ENCODE results near the gene FMNL2.
A peak's percentile ranks its signal among the peaks of the same experiment; 100 is the strongest.

The FMNL2 gene

GRCh38 chr2:152426801-152427200, 91.8 kb downstream of the FMNL2 start:
- no peak for ATAC-seq
- no peak for DNase-seq

GRCh38 chr2:152427902-152428301, 92.9 kb downstream of the FMNL2 start:
- DNase-seq (no peak), ATAC-seq (no peak)

- ATAC-seq (no peak), DNase-seq (no peak)
Measured at GRCh38 chr2:152428800-152429582, 94.0 kb downstream of the FMNL2 start.

DNA sequence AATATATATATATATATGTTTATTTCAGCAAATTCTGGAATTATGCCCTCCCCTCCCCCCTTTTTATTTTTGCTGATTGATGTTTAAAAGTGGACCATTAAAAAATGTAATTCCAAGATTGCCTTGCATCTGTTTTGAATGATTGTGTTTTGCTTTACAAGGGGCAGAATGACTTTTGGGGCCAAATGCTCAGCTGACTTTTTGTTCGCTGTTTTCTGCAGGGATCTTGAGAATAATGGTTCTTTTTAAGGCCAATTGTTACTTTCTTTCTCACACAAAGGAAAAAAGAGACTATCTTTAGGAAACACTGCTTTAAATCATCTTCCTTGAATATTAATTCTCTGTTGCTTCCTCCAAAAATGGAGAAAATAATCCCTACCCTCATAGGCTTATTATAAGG, 95.9 kb downstream of the FMNL2 start:
- ATAC-seq (no peak), DNase-seq (no peak)

DNA sequence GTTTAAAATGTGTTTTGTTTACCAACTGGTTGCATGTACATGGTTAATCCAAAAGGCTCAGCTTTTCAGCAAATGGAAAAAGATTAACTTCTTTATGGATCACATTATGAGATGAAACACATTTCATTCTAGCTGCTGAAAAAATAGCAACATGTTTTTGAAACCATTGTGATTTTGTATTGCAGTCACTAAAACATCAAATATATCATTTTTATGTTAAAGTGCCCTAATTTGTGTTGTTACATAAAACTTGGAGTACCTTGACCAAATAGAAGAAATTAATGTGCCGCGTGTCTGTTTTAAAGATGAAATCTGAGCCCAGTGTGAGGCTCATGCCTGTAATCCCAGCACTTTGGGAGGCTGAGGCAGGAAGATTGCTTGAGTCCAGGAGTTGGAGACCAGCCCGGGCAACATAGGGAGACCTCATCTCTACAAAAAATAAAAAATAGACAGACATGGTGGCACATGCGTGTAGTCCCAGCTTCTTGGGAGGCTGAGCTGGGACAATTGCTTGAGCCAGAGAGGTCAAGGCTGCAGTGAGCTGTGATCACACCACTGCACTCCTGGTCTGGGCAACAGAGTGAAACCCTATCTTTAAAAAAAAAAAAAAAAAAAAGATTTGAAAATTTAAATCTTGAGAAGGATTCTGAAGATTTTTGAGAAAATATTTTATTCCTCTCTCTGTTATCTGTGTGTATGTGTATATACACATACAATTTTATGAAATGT, 96.6 kb downstream of the FMNL2 start:
- no peak for DNase-seq
- ATAC-seq, result no peak

GRCh38 chr2:152432206-152432653, 97.3 kb downstream of the FMNL2 start:
- DNase-seq (no peak), ATAC-seq (no peak)

DNA sequence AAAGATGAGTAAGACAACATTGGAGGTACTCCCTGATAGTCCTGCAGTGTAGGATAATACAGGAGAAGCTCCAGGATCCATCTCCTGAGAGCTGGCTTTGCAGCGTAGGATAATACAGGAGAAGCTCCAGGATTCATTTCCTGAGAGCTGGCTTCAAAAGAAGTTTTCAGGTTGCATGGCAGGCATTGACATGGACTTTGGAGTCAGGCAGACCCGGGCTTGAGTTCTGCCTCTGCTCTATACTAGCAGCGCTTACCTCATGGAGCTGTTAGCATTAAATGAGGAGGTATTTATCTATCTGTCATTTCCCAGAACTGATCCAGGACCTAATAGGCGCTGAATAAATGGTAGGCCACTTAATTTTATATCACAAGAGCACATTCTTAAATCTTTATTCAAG, 97.8 kb downstream of the FMNL2 start:
- ATAC-seq, result no peak
- no peak for DNase-seq

GRCh38 chr2:152433289-152433688, 98.3 kb downstream of the FMNL2 start:
- ATAC-seq (no peak), DNase-seq (no peak)

GRCh38 chr2:152433791-152434190, 98.8 kb downstream of the FMNL2 start:
- no peak for ATAC-seq
- no peak for DNase-seq

GRCh38 chr2:152434395-152435182, 99.6 kb downstream of the FMNL2 start:
- DNase-seq (no peak), ATAC-seq (no peak)

GRCh38 chr2:152436148-152436547, 101.2 kb downstream of the FMNL2 start:
- DNase-seq (no peak), ATAC-seq (no peak)

- no peak for ATAC-seq
Measured at GRCh38 chr2:152437276-152438108, 102.5 kb downstream of the FMNL2 start.

GRCh38 chr2:152440049-152440448, 105.1 kb downstream of the FMNL2 start:
- no peak for ATAC-seq
- DNase-seq, result no peak

More at GRCh38 chr2:152437276-152438108, 102.5 kb downstream of the FMNL2 start:
- no peak for DNase-seq

DNA sequence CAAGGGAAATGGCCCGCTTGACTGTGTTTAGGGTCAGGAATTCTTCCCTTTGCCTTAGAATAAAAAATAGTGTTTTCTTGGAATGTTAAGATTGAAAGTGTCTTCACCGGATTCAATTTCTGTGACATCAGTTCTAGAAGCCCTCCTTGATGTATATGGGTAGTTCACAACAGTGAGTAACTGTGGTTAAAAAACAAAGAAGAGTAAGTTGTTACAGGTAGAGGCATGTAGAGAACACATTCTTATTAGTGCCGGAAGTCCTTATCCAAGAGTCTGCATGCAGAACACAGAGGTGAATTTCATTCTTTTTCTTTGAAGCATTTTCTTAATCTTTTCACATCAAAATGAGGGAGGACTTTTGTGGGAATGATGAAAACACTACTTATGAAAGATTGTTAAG, 105.5 kb downstream of the FMNL2 start:
- DNase-seq (no peak), ATAC-seq (no peak)

GRCh38 chr2:152441961-152442360, 107.0 kb downstream of the FMNL2 start:
- no peak for DNase-seq
- no peak for ATAC-seq

- ATAC-seq, result no peak
- DNase-seq, result no peak
Measured at GRCh38 chr2:152443771-152444170, 108.8 kb downstream of the FMNL2 start.

- no peak for DNase-seq
- no peak for ATAC-seq
Measured at GRCh38 chr2:152444448-152444847, 109.5 kb downstream of the FMNL2 start.

GRCh38 chr2:152445375-152445774, 110.4 kb downstream of the FMNL2 start:
- no peak for ATAC-seq
- no peak for DNase-seq

DNA sequence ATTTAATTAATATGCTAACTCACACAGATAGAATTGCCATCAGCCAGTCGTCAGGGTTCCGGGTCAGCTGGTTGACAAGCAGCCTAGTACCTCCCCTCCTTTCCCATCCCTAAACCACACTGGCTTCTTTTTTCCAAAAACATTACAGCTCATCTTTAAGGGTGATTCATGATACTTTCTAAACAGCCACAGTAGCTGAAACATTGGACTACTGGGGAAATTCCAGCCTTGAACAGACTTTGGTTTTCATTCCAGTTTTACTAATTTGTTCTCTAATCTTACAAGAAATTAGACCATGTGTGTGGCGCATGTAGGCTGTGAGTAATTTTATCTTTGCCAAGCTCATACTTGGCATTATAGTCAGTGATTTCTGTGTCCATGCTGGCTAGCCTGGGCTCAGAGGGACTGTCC, 110.8 kb downstream of the FMNL2 start:
- ATAC-seq (peak; percentile 32), DNase-seq (no peak)

- ATAC-seq, result no peak
- no peak for DNase-seq
Measured at GRCh38 chr2:152446213-152446612, 111.2 kb downstream of the FMNL2 start.

- ATAC-seq, result no peak
Measured at GRCh38 chr2:152447897-152448296, 112.9 kb downstream of the FMNL2 start.

GRCh38 chr2:152448606-152449005, 113.6 kb downstream of the FMNL2 start:
- no peak for ATAC-seq
- DNase-seq, result no peak

More at GRCh38 chr2:152447897-152448296, 112.9 kb downstream of the FMNL2 start:
- DNase-seq, result no peak
